Lower leg skin (tissue), 4 donors: ENCODE results near the gene SMIM8. TPM values are rescaled to one million over a fixed set of nuclear protein-coding genes. Genes with fewer than 3 reads are reported as not detected.
"Not testable (repeated sequence)": the region's sequence is repeated elsewhere in the genome, so short reads cannot be mapped to it uniquely, and the experiment has no call there.

Experiments
- DNase-seq, 2 donors: peaks; one replicate each; pipeline ENCODE4 v3.0.0-alpha.2; 2019; ENCODE audit warnings: low spot score in 2 of 2
- H3K4me3 ChIP-seq: fragments of 200-600 bp; sonication (generic); 2 replicates; pipeline ENCODE4 v1.5.1; 2017; ENCODE audit warnings: mild to moderate bottlenecking, low read depth; ENCODE audit not compliant: poor library complexity, severe bottlenecking
- POLR2A ChIP-seq, 2 donors: fragments of 450-650 bp; IDR thresholded peaks; one replicate each; pipeline ENCODE4 v1.6.1; 2016 to 2017; ENCODE audit warnings: antibody characterized with exemption in 2 of 2, mild to moderate bottlenecking in 1 of 2, moderate library complexity in 1 of 2
- WGBS, 2 donors: methylation state at CpG; one replicate each; pipeline ENCODE4 v1.1.5; 2018; 5-methylcytosine and 5-hydroxymethylcytosine counted together
- intact Hi-C: fragments of 100-400 bp; cut with DNase I; formaldehyde crosslinking; loops from one replicate; pipeline ENCODE4 v1.15.0; 2023; ENCODE audit warnings: low total_unique reads
- total RNA-seq, 4 donors: library from RNA; depleted of rRNA; stranded (reverse); fragments of >200 nt; gene quantifications; one replicate each; pipeline ENCODE4 v1.1.0, GENCODE V29; 2016
- TF ChIP-seq, protein P1 (sequence below), 3 donors: fragments of 450-650 bp; IDR thresholded peaks; one replicate each; pipeline ENCODE4 v1.5.1; 2016; ENCODE audit warnings: antibody characterized with exemption in 3 of 3, mild to moderate bottlenecking in 3 of 3, moderate library complexity in 2 of 3

SMIM8 gene
- total RNA-seq, 4 donors from 2014 or later = 3.1 to 6.2 (median 4.5) TPM

DNA sequence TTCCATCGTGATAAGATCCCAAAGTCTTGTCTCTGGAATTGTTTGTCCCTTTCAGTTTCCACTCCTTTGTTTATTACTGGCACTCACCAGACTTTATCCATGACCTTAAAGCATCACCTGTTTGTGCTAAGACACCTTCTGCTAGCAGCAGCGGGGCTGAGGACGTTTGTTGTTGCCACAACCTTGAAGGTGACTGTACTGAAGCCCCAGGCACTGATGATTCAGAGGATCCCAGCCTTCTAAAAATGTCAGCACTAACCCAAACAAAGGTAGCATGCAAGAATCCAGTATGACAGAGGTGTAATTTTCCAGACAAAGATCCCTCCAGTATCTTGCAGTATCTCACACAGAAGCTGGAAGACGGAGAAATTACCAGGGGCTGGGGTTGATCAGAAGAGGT, 28.9 kb upstream of the SMIM8 start:
- TF ChIP-seq, protein P1, sequence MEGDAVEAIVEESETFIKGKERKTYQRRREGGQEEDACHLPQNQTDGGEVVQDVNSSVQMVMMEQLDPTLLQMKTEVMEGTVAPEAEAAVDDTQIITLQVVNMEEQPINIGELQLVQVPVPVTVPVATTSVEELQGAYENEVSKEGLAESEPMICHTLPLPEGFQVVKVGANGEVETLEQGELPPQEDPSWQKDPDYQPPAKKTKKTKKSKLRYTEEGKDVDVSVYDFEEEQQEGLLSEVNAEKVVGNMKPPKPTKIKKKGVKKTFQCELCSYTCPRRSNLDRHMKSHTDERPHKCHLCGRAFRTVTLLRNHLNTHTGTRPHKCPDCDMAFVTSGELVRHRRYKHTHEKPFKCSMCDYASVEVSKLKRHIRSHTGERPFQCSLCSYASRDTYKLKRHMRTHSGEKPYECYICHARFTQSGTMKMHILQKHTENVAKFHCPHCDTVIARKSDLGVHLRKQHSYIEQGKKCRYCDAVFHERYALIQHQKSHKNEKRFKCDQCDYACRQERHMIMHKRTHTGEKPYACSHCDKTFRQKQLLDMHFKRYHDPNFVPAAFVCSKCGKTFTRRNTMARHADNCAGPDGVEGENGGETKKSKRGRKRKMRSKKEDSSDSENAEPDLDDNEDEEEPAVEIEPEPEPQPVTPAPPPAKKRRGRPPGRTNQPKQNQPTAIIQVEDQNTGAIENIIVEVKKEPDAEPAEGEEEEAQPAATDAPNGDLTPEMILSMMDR (IDR thresholded peaks at IDR 0.05) = no peak
- no peak for TF ChIP-seq POLR2A (IDR thresholded peaks at IDR 0.05)
- WGBS, 2 donors = 52 to 69% methylated on average over 4 of the region's 4 CpGs
- intact Hi-C loops = no loop called here
- DNase-seq = no peak
- no peak overlapping the region for H3K4me3 ChIP-seq

DNA sequence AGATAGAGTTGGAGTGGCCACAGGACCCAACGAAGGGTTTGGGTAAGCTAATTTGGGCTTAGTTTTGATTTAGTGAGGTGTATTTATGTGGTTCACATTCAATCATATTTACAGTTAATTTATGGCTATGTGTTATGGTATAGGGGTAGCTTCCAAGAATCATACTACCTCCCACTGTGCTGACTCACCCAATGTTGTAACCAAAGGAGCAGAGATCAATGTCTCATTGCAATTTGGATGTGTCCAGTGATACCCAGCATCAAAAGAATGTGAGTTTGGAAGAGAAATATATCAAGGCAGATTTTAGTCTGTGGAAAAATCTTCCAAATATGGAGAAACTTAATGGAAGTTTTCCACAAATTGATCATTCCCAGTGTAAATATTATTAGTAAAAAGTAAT, 25.3 kb upstream of the SMIM8 start:
- no peak for DNase-seq
- TF ChIP-seq, protein P1 (IDR thresholded peaks at IDR 0.05) = no peak
- TF ChIP-seq POLR2A (IDR thresholded peaks at IDR 0.05) = no peak
- no peak overlapping the region for H3K4me3 ChIP-seq
- WGBS, 2 donors = 56 to 61% methylated on average over 1 of the region's 1 CpG
- intact Hi-C loops = no loop called here

DNA sequence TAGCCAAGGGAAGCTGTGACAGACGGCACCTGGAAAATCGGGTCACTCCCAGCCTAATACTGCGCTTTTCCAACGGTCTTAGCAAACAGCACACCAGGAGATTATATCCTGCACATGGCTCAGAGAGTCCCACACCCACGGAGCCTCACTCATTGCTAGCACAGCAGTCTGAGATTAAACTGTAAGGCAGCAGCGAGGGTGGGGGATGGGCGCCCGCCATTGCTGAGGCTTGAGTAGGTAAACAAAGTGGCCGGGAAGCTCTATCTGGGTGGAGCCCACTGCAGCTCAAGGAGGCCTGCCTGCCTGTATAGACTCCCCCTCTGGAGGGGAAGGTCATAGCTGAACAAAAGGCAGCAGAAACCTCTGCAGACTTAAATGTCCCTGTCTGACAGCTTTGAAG, 21.1 kb upstream of the SMIM8 start:
- 78 to 93% methylated on average over 9 of the region's 9 CpGs for WGBS, 2 donors
- H3K4me3 ChIP-seq, intact Hi-C loops, DNase-seq: not testable (repeated sequence)

DNA sequence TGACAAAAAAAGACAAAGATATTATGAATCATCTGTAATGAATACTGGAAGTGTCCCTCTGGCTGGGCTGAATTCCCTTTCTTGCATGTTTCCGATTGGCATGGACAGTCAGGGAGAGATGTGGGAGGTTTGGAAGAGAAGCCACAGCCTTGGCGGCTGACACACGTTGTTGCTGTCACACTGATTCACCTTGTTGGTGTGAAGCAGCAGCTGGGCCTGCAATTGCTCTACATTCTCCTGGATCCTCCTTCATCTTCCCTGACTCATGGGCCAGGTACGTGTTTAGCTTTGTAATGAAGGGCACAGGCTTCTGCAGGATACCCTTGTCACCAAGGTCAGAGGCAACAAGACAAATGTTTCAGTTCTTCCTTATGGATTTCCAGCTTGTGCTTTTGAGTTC, 13.4 kb upstream of the SMIM8 start:
- WGBS, 2 donors = 64 to 71% methylated on average over 4 of the region's 4 CpGs
- H3K4me3 ChIP-seq = no peak overlapping the region
- TF ChIP-seq, protein P1 (IDR thresholded peaks at IDR 0.05) = no peak
- TF ChIP-seq POLR2A (IDR thresholded peaks at IDR 0.05) = no peak
- DNase-seq = no peak
- intact Hi-C loops = no loop called here

DNA sequence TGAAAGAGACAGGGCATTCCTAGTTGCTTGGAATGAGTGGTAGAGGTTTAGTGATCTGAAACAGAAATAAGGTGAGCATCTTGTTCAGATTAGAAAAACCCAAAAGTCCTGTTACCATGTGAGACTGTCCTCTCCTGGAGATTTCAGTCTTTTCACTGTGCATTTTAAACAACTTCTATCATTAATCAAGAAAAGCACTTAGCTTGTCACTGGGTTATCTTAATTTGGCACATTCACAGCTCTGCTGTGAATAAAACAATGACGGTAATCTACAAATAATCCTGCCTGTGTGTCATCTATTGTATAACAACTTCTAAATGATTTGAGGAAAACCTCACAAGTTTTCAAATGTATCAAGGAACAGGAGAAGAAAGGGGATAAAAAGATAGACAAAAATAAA, 9.5 kb upstream of the SMIM8 start:
- 0 to 46% methylated on average over 1 of the region's 1 CpG for WGBS, 2 donors
- TF ChIP-seq POLR2A (IDR thresholded peaks at IDR 0.05) = no peak
- TF ChIP-seq, protein P1 (IDR thresholded peaks at IDR 0.05) = no peak
- DNase-seq = no peak
- H3K4me3 ChIP-seq = no peak overlapping the region
- intact Hi-C loops = no loop called here

DNA sequence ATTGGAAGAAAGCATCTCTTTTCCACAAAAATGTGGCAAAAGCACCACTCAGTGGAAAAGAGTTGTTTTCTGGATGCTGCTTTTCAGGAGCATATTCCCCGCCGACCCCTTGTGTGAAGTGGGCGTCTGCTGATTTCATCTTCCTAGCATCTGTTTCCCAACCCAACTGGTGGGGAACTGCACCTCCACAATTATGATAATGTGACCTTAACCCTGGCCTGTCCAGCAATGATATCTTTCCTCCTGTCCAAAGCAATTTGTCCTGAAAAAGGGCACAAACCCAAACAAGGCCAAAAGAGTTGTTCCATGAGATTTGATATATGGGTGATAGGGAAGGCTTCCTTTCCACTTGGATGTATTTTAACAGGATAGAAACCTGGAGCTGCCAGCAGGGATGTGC, 7.3 kb upstream of the SMIM8 start:
- no peak for DNase-seq
- TF ChIP-seq, protein P1 (IDR thresholded peaks at IDR 0.05) = no peak
- H3K4me3 ChIP-seq = no peak overlapping the region
- intact Hi-C loops = no loop called here
- 87 to 91% methylated on average over 3 of the region's 3 CpGs for WGBS, 2 donors
